NCI-H1930 (cell line): ENCODE measurements around the gene KXD1.

Source experiments
- DNase-seq, 2 experiments: peaks; one replicate each; lab custom pipeline; 2025; lab: John Stamatoyannopoulos, UW

KXD1 gene

GRCh38 chr19:18601875-18602274, 44.2 kb downstream of the KXD1 start:
- no peak for DNase-seq

DNA sequence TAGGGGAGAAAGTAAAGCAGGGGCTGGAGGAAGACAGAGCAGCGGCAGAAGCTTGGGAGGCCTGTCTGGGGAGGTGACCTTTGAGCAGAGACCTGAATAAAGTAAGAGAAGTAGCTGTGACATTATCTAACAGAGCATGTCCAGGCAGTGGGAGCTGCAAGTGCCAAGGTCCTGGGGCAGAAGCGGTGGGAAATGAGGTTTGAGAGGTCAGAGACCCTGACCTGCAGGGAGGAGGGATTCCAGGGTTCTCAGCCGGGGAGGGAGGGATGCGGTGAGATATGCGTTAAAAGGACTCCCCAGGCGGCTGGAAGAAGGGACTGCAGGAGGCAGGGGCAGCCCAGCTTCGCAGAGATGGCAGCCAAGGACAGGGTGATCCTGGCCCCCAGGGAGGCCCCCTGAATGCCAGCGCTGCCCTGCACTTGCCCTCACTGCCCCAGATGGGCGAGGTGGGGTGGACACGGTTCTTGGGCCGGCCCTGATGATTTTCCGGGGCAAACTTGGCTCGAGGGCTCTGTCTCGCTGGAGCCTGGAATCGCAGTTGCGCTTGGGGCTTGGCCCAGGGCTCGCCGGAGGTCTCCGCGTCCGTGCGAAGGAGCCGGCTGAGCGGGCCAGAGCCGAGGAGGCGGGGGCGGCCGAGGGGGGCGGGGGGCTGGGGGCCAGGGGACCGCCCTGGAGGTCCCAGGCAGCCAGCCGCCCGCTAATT, 45.7 kb downstream of the KXD1 start:
- DNase-seq, result no peak

DNA sequence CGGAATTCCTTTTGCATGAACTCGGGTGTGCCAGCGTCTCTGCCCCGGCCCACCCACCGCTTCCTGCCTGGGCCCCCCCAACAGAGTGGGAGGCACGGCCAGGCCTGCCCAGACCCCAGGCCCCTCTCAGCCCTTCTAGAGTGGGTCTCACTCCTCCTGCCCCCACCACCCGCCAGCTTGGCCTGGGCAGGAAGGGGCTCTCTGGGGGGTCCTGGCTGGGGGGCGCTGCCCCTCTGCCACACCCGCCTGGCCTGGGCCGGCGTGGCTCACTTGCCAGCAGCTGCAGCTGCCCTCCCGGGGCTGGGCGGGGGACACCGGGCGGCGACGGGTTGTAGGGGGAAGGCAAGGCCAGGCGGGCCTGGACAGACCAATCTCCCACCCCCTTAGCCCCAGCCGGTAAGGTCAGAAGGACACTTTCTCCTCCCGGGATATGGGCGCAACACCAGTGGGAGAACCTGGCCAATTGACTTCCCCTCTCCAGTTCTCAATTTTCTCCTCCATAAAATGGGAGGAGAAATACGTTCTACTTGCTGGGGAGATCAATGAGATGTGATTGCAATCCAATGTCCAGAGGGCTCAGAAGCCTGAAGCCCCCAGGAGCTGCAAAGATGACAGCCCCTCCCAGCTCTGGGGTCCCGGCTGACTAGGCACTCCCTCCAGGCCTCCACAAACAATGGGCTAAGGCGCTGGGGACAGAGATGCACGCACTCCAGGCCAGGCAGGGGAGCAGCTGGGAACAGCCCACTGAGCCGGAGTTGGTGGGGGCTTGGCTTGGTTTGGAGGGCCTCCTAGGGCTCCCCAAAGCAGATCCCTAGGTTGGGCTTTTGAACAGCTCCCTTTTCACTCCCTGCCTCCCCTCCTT, 46.5 kb downstream of the KXD1 start:
- DNase-seq, result no peak

DNA sequence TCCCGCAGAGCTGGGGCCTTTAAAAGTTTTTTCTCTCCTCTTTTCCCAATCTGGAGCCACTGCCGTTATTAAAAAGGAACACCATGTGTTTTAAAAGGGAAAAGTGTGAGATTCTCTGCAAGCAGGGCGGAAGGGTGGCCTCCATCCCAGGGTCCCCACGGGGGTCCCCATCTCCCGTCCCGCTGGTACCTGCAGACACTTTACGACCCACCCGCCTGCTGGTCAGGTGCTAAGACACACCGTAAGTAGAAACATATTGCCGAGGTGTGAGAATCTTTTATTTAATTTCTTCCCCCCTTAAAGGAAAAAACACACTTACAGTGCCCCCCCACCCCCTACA, 47.1 kb downstream of the KXD1 start:
- no peak for DNase-seq

DNA sequence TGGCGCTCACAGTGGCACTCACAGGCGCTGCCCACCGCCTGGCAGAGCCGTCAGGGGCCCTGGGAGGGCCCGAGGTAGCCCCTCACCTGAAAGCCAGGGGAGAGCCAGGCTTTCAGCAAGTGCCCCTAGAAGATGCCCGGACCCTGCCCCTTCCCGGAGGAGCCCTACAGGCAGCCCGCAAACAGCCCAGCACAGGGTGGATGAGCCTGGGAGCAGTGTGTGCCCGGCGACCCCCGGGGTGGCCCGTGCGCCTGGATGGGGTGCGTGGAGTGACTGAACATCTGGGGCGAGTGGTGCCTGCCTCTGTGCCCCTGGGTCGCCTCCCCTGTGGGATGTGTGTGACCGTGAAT, 47.5 kb downstream of the KXD1 start:
- DNase-seq, result no peak

- no peak for DNase-seq
Measured at GRCh38 chr19:18605546-18606280, 48.0 kb downstream of the KXD1 start.

- DNase-seq, result no peak
Measured at GRCh38 chr19:18606281-18607225, 48.9 kb downstream of the KXD1 start, which contains the start of gene CRLF1. CRLF1 (minus strand) TSS chr19:18606799; CDS start chr19:18606656, 143 bp downstream.

GRCh38 chr19:18607226-18608101, 49.8 kb downstream of the KXD1 start:
- DNase-seq, result no peak

- no peak for DNase-seq
Measured at GRCh38 chr19:18608102-18608804, 50.6 kb downstream of the KXD1 start.

DNA sequence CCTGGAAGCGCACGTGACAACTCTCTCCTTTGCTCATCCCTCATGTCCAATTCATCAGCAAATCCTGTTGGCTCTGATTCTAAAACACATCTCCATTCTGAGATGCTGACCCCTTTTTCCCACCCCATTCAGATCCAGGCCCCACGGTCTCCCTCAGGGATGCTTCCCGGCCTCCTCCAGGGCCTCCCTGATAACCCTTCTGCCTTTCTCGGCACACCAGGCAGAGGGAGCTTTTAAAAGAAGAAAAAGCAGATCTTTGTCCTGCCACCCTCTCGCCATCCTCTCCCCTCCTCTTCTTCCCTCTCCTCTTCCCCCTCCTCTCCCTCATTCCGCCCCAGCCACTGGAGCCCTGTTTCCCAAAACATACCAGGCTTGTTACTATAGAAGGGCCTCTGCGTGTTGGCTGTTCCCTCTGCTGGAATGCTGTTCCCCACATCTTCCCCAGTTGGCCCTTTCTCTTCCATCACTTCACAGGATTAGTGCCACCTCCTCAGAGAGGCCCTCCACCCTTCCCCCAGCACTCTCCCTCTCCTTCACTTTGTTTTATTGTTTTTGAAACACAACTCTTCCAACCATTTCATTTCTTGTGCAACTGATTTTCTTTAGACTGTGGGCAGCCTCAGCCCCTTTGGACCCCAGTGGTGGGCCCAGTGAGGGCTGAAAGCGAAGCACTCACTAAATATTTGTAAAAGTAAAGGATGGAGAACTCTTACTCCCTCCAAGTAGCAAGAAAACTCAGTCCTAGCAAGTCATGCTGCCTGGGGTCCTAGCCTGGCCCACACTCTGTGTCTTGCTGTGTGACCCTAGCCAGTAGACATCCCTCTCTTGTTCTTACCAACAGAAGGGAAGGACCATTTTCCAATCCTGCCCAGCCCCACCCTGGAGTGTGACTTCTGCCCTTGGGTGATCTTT, 51.4 kb downstream of the KXD1 start:
- no peak for DNase-seq

DNA sequence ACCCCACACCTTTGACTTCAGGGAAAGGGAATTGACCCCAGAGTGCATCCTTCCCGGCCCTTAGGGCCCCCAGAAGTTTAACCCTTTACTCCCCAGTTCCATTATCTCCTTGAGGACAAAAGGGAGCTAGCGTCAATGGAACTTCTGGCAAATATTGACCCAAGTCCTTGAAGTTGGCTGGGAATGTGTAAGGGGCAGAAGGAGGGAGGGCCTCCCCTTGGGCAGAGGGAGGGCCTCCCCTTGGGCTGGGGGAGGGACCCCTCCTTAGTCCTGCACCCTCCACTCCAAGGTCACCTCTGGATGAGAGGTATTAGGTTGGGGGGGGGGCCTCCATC, 52.0 kb downstream of the KXD1 start:
- DNase-seq, result no peak

DNA sequence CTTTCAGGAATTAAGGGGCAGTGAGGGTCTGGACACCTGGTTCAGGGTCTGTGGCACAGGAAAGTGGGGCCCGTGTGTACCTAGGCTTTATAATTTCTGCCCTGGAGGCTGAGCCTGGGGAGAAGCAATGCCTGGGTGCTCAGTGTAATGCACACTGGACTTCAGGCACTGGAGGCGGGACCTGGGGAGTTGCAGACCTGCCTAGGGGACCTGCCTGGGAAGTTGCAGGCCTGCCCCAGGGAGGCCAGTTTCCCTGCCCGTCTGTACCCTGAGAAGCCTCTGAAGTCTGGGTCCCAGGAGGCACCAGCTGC, 52.5 kb downstream of the KXD1 start:
- DNase-seq, result no peak

DNA sequence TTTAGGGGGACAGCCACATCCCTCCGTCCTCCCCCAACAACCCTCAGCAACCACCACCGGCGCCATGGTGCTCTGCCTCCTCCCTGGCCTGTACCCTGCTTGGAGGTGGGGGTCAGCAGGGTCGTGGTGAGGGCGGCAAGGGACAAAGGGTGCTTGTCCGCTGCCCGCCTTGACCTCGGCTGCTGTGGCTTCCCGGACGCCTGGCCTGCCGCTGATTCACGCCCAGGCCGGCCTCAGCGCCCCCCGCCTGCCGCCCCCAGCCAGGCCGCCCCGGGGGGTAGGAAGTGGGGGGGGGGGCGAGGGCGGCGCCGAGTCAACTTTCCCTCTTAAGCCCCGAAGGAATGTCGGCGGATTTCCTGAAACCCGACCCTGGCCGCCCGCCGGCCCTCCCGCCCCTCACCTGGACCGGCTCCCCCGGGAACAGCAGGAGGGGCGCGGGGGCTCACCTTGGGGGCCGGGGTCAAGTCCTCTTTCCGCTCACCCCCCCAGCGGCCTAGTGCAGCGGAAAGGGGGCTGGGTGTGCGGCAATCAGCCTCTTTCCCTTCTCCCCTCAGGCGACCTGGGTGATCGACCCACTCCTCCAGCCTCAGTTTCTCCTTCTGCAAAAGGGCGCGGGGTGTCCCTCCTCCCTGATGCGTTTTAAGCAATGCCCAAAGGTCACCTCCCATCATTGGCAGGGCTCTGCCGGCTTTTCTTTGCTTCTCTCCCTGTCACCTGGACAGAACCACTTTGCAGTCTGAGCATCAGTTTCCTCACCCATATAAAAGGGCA, 53.1 kb downstream of the KXD1 start:
- DNase-seq, result no peak

DNA sequence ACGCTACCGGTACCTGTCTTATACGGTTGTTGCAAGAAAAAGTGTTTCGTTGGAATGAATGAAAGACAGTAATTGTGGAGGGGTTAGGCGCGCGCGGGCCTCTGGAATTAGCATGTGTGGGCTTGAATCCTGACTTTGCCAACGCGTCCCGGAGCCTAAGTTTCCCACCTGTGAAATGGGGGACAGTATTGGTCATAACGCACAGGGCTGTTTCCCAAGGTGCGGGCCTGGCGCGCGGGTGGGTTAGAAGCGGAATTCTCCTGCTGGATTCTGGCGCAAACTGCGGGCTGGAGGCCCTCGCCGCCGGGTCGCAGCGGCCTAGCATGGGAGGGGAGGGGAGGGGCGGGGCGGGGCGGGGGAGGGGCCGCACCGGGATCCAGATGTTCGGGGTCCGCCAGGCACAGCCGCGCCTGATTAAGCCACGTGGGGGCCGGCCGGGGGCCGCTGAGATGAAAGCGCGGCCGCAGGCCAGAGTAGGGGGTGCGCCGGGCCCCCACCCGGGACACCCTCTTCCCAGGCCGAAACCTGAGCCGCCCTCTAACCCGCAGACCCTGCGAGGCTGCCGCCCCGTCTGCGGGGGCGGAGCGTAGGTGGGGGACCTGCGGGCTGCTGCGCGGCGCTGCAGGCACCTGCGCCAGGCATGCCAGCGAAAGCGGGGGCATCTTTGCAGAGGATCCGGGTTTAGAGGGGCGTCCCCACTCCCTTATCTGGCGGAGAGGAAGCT, 53.8 kb downstream of the KXD1 start:
- DNase-seq, result no peak

- no peak for DNase-seq
Measured at GRCh38 chr19:18612051-18612771, 54.5 kb downstream of the KXD1 start.

DNA sequence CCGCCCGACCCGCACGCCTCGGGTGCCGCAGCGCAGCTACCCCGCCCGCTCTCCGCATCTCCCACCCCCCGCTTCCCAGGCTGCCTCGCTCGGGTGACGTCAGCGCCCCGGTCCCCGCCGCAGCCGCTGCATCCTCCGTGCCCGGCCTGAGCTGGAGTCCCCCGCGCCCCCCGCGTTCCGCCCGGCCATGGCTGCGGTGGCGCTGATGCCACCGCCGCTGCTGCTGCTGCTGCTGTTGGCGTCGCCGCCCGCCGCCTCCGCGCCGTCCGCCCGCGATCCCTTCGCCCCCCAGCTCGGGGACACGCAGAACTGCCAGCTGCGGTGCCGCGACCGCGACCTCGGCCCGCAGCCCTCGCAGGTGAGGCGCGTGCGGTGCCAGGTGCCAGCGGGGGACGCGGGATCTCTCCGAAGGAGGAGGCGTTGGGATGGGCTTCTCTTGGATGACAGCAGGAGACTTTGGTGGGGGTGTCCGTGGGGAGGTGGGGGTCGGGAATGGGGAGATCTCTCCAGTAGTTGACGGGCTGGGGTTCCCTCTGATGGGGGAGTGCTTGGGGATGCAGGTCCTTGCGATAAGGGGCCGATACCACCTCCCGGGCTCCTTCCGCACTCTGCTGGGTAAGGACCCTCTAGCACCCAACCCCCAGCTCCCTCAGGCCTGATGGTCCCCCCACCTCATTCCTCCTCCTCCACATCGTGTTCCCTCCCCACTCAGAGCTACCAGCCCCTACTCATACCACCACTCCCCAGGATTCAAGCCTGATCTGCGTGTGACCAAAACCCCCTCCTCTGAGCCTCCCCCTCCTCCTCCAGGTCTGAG, 55.3 kb downstream of the KXD1 start, which contains the start of gene TMEM59L:
Gene TMEM59L (plus strand): TSS at position 99 of the 817 bp plus-strand sequence. CDS start 89 bp downstream, at position 188.
- no peak for DNase-seq
